ENCODE results near the gene ACOX3.

ACOX3 gene

DNA sequence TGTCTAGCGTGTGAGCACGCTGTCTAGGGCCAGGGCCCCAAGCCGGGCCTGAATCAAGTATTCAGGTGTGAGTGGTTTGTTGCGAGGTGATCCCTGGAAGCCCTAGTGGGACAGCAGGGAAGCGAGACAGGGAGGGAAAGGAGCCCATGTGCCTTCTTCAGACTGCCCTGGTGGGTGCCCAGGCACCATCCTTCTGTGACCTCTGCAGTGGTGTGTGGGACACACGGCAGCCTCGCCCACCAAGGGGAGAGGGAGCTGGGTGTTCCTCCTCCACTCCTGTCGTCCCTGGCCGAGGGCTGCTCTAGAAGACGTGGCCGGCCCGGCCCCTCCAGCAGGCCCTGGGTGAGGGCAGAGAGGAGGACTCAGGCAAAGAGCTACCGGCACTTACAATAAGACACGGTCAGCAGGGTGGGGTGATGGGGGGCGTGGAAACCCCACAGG is 123.6 kb downstream of the ACOX3 start:
- DNase-seq: no peak
